ENCODE measurements around the gene ABHD16B.
A peak's percentile ranks its signal among the peaks of the same experiment; 100 is the strongest.
"Not testable (repeated sequence)": the region's sequence is repeated elsewhere in the genome, so short reads cannot be mapped to it uniquely, and the experiment has no call there.

The ABHD16B gene

DNA sequence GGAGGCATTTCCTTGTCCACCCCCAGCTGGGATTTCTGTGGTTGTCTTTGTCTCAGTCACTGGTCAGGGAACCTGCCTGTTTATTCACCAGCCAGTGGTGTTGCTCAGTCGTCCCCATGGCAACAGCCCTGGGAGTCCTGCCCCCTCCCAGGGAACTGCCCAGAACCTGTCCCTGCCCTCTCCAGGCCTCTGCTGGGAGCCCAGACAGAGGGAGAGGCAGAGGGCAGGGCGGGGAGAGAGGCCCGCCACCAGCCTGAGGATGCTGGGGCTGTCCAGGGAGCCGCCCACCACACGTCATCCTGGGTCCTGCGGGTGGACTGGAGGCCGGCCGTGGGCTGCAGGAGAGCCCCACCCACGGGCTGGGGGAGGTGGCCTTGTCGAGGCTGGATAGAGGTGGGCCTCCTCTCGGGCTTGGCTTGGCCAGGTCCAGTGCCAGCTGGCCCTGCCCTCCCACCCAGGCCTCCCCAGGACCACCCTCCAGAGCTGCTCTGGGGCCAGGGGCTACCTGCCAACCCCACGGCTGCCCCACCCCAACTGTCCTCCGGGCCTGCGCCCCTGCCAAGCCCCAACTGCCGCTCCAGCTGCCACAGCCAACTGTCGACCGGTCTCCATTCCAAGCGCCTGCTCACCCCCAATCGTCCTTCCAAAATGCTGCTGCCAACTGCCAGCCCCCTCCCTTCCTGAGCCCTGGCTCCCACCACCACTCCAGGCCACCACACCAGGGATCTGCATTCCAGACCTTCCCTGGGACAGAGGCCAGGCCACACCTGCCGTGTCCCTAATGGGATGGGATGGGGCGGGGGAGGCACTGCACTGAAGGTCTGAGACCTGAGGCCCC is 26.1 kb upstream of the ABHD16B start:
- DNase-seq: no peak

DNA sequence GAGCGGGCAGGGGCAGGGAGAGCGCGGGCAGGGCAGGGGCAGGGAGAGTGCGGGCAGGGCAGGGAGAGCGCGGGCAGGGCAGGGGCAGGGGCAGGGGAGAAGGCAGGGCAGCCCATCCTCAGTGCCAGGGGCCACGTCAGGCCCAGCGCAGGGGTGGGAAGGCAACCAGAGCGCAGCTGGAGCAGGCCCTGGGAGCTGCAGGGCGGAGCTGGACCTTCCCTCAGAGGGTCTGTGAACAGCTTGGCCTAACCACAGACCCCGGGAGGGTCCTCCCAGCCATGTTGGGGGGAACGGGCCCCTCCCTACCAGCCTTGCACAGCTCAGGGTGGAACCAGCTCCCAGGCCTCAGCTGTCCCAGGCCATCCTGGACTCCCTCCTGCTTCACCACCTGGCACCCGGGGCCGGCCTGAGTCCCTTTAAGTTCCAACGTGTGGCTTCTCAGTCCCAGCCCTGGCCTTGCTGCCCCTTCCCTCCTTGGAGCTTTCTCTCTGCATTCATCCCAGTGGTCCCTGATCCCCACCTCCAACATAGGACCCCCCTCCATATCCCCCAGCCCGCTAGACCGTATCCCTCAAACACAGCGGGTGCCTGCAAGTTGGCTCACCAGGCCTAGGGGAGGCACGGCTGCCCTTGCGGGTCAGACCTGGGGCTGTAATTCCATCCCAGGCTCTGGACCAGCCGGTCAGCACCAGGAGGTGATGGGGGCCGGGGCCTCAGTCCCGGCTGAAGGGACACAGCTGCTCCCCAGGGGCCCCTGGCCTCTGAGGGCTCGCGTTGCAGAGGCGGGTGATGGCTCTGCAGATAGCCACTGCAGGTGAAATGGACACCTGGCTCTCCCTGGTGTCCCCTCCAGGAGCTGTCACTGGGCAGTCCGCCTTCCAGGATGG is 24.6 kb upstream of the ABHD16B start:
- DNase-seq: no peak

DNA sequence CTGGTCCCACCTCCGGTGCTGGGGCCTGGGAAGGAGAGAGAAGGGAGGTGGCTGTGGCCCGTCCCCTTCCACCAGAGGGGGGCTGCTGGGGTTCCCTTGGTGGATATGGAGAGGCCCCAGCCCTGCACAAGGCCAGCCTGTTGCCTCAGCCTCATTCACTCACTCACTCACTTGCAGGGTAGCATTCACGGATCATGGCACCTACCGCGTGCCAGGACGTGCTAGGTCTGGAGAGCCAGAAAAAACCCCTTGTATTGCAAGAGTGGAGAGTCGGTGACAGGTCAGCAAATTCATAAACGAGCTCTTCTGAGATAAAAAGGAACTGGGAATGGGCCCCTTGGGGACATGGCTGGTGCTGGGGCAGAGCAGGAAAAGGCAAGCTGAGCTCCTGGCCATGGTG is 23.8 kb upstream of the ABHD16B start:
- no peak for DNase-seq

DNA sequence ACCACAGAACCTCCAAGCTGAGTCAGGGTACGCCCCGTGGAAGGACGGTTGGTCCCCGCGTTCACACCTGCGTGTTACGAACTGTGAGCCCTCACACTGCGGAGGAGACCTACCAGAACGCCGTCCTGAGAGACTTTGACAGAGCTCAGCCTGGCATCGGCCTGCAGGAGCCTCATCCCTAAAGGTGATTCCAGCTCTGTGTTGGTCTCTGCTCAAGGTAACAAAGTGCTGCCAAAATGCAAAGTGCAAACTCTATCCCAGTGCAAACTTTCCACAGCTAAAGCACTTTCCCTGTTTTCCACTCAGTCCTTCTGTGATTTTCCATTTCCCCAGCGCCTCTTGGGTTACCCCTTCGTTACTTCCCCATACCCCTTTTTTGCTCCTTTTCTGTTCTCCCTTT is 21.7 kb upstream of the ABHD16B start:
- DNase-seq: no peak

DNA sequence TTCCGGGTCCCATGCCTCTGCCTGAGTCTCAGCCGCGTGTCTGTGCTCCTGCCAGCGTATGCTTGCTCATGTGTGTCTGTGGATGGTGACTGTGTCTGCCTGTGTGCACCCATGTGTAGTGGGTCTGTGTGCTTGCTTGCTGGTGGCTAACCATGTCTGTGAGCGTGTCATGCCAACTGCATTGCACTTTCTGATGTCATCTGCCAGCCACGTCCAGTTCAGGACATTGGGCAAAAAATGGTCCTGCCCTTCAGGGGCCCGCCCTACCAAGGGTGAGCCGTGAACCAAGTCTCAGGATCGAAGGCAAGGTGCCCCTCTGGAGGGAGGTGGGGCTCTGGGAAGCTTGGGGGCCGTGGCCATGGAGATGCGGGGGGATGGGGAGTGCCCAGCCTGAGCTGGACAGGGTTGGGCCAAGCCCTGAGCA is 20.9 kb upstream of the ABHD16B start:
- no peak for DNase-seq

DNA sequence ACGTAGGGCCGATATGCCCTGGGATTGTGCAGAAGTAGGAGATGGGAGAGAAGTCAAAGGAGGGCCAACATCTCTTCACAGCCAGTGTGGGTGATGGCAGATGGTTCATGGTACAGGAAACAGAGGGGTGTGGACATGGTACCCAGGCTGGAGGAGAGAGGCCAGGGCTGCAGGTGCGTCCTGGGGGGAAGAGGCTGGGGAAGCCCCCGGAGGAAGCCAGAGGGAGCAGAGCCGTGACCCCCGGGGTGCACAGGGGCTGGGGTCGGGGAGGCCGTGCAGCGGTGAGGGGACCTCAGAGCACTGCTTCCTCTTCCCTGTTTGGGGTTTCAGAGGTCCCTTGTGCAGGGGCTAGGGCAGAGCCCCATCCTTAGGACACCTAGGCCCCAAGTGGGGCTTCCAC is 19.0 kb upstream of the ABHD16B start:
- no peak for DNase-seq

DNA sequence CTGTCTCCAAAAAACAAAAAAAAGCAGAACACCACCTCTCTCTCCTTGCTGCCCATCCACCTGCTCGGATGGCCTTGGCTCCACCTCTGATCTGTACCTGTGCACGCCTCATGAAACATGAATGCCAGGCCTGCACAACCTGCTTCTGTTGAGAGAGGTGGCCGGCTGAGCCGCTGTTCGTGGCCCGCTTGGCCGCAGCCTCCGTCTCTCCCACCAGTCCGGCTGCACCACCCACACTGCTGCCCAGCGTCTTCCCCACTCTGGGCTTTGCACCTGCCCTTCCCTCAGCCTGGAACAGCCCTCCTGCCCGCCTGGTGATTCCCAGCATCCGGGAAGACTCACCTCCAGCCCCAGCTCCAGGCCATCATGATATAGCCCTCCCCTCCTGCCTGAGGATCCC is 18.1 kb upstream of the ABHD16B start:
- DNase-seq: no peak

DNA sequence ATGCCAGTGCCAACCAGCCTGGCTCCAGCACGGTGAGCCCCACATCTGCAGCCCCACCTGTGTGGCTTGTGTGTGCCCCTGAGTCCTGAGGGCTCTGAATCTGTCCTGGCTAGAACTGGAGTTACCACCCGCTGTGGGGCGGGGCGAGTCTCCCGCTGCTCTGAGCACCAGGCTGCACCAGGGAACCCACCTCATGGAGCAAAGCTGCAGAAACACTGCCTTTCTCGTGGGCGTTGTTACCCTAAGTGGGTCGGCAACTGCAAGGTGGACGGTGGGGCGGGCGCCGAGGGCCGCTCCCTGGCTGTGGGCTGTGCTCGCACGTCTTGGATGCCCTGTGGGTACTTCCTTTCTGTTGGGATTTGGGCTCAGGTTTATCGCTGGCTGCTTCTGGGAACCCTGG is 17.5 kb upstream of the ABHD16B start:
- DNase-seq: no peak

DNA sequence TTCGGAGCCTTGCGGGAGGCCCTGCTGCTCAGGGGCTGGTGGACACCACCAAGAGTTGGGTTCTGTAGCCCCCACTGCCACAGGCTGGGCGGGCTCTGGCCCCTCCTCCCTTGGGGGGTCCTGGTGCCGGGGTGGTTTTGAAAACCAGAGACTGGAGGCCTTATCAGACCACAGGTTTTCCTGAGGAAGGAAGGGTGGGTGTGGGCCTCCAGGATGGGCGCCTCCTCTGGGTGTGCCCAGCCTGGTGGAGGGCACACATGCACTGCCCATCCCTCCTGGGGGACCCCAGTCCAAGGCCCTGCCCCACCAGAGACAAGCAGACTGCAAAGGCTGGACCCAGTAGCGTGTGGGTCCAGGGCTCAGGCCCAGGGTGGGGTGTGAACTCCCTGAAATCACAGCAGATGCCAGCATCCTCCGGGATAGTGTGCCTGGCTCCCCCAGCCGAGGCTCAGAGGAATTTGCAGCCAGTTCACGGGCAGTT is 16.7 kb upstream of the ABHD16B start:
- DNase-seq: no peak

DNA sequence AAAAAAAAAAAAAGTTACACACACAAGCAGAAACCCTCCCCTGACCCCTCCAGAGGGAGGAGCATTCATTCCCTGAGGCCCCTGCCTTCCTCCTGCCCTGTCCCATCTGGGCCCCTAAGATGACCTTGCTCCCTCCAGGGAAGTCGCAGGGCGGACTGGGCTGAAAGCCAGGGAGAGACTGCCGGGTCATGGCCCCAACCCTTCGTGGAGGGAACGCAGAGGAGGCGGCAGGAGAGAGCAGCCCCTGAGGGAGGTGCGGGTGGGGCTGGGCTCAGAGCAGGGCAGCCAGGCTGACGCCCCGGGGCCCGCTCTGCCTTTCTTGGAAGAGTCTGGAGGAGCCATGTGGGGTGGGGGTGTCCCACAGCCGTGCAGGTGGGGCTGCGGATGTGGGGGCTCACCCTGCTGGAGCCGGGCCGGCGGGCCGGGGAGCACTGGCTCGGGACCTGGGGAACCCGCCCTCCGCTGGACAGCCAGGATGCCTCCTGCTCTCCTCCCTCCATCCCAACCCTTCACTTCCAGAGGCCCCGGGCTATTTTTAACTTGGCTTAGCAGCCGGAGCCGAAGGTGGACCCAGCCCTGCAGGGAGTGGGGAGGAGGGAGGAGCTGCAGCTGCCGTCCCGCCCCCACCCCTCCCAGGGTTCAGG is 15.0 kb upstream of the ABHD16B start:
- DNase-seq: no peak

DNA sequence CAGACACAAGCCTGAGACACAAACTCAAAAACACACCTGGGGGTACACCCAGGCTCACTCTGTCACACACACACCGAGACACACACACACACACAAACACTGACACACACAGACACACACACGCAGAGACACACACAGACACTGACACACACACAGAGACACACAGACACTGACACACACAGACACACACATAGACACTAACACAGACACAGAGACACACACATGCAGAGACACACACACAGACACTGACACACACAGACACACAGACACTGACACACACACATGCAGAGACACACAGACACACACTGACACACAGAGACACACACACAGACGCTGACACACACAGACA is 14.4 kb upstream of the ABHD16B start:
- no peak for DNase-seq

DNA sequence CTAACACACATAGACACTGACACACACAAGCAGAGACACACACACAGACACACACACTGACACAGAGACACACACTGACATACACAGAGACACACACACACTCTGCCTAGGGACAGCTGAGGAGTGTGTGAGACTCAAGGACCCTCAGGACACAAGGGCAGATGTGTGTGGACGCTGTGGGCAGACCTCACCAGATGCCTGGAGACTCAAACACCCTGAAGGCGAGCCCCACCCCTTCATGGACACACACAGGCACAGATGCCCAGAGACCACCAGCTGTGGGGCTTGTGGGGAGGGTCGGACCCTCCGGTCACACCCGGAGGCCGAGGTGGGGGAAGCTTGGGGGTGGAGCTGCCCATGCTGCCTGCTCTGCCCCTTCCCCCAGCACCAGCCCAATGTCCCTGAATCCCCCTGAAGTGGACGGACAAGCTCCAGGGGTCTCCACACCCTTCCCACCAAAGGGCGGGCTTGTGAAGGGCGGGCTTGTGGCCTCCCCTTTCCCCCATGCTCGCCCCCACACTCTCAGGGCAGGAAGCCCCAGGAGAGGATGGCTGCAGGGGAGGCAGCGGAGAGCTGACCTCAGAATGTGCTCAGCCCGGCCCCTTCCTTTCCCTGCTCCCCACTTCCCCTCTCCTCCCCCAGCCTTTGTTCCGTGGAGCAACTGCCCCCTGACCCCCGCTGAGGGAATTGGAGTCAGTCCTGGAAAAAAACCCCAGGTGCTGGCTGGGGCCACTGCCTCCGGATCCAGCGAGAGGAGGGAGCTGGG is 13.9 kb upstream of the ABHD16B start:
- no peak for DNase-seq

DNA sequence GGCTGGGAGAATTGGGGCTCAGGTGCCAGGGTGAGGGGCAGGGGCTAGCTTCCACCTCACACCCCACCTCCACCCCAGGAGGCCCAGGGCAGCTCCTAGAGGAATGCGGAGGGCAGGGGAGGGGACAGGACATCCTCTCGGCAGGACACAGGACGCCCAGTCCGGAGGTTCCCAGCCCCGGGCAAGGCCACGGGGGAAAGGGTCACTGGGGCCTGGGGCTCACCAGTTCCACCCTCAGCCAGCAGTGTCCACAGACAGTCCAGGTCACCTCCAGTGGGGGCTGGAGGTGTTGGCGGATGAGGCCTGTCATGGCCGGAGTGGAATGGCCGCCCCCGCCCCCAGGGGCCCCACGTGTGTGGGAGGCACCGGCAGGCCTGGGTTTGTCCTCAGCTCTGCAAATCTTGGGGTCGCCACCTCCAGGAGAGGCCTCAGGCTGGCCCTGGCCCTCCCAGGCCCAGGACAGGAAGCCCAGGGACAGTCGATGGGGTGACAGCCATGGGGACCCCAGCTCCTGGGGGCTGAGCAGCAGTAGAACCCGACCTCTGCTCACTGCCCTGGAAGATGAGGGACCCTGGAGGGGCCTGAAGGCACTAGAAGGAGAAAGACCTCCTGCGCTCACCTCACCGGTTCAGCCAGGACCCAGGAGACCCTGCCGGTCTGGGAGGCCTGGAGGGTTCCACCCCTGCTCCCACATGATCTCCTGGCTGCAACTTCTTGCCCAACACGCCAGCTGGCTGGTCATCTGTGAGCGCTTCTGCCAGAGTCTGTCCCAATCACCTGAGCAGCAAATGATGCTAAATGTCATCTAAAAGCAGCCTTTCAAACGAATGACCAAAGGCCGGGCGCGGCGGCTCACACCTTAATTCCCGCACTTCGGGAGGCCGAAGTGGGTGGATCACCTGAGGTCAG is 13.0 kb upstream of the ABHD16B start:
- no peak for DNase-seq

DNA sequence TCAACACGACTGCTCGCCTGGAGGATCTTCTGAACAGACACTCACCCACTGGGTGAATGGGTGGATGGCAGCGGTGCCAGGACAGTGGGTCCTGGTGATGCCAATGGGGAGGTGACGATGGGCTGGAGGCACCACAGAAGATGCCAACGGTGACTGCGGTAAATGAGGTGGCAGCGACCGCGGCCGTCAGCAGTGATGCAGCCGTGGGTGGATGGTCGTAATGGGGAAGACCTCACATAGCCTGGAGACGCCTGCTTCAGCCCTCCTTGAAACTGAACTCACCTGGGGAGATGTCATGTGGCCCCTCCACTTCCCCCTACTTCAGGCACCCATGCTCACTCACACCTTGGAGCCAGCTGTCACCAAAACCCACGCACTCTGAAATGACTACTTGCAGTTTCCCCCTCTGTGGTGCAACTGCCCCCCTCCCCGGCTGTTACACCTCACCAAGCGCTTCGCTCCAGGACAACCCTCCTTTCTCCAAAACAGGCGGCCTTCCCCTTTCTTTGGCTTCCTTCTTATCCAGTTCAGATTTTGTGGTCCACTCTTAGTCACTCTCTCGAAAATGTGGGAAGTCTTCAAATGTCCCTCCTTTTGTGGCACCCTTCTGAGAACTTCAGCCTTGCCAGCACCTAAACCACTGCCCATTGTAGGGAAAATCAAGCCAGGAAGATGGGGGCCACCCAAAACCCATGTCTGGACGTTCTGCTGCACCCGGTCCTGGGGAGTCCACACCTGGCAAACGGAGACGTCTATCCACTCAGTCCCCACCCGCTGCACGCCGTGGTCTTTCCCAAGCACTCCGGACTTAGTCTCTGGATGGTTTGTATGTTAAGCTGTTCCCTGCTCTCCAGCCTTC is 10.4 kb upstream of the ABHD16B start:
- peak; percentile 38 for DNase-seq

DNA sequence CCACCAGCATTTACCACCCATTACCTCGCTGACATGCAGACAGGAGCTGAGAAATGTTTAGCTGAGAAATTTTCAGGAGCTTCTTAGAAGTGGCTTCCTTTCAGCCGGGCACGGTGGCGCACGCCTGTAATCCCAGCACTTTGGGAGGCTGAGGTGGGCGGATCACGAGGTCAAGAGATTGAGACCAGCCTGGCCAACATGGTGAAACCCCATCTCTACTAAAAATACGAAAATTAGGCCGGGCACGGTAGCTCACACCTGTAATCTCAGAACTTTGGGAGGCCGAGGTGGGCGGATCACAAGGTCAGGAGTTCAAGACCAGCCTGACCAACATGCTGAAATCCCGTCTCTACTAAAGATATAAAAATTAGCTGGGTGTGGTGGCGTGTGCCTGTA is 9.8 kb upstream of the ABHD16B start:
- DNase-seq: not testable (repeated sequence)

DNA sequence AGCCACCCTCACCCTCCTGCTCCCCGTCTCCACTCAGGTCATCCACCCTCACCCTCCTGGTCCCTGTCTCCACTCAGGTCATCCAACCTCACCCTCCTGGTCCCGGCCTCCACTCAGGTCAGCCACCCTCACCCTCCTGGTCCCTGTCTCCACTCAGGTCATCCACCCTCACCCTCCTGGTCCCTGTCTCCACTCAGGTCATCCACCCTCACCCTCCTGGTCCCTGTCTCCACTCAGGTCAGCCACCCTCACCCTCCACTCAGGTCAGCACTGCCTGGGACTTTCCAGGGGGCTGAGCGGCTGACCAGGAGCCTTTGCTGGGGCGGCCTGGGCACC is 7.6 kb upstream of the ABHD16B start:
- not testable (repeated sequence) for DNase-seq

DNA sequence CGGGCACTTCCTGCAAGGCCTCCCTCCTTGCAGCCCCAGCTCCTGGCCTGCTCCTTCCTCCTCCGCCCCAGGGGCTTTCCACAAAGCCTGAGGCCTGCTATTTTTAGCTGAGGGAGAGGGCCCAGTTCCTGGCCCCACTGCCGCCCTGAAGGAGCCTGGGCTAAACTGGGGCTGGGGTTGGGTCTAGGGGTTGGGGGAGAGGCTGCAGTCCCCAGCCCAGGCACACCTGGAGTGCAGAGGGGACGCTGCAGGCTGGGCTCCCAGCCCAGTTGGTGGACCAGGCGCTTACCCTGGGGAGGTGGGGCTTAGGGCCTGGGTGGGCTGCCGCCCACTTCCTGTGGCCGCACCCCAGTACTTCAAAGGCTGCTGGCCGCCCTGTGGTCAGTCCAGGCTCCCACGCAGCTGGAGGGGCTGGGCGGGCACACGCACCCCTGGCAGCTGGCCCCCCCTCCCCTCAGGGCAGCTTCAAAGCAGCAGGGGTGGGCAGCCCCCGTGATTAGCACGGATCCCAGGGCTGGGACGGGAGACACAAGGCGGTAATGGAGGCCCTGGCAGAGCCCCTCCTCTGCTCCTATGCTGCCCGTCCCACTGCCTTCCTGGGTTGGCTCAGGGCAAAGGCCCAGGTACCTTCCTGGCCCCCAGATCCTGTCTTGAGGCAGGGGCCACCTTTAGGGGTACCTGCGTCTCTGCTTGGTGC is 7.1 kb upstream of the ABHD16B start:
- no peak for DNase-seq

DNA sequence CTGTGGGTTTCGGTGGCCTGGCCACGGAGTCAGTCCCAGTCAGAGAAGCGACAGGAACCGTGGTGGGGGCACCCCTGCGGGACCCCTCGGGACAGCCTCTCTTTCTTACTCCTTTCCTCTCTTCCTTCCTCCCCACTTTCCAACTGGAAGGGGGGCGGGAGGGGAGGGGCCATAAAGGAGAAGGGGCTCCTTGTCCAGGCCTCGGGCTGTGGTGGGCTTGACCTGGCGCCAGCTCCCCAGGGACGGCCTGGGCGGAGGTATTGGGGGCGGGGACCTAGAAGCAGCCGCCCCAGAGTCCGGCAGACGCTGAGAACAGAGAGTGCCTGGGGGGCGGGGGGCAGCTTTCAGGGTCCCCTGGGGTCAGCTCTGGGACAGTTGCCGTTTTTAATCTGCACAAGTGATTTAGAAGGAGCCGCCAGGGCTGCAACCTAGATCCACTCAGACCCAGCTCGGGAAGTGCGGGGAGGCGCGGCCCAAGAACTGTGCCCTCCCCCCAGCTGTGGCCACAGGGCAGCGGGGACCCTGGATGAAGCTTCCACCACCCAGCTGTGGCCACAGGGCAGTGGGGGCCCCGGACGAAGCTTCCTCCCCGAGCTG is 6.4 kb upstream of the ABHD16B start:
- no peak for DNase-seq

DNA sequence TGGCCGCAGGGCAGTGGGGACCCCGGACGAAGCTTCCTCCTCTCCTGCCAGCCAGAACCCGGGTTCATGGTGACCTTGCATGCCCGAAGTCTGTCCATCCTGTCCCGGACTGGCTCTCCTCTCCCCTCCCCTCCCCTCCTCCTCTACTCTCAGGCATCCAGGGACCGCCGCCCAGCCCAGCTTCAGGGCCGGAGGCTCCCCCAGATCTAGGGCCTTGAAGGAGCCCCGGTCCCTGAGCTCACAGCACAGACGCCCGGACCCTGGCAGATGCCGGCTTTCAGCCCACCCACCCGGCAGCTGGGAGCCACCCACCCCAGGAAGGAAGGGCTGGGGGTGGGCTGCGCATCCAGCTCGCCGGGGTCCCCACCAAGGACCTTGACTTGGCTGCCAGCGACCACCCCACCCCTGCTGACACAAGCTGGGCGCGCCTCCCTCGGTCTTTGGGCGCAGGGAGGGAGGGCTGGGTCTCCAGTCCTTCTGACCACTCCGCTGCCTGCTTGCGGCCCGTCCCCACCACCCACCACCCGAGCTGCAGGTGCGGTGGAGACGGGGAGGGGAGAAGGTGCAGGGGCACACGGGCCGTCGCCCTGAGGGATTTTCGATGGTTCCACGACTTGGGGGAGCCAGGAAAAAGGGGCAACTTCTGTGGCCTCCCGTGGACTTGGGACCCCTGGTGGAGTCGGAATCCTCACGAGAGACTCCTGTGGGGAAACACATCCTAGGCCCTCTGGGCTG is 5.8 kb upstream of the ABHD16B start:
- no peak for DNase-seq
